ENCODE data around the gene TPP2.

- TF ChIP-seq CTCF (IDR thresholded peaks at IDR 0.05) (no peak), POLR2A (IDR thresholded peaks at IDR 0.05) (no peak)
These were observed 84.3 kb downstream of the TPP2 start for GRCh38 chr13:102680842-102681740.

All from right lobe of liver (tissue), 4 donors.